NCI-H187 treated with DMSO at 0.1 percent for 48 hours (cell line): Measurements from ENCODE around the gene ENDOG.
"Not testable (repeated sequence)": the region's sequence is repeated elsewhere in the genome, so short reads cannot be mapped to it uniquely, and the experiment has no call there.

Source experiments
- DNase-seq: peaks from one replicate; lab custom pipeline; 2025; lab: John Stamatoyannopoulos, UW

ENDOG gene

DNA sequence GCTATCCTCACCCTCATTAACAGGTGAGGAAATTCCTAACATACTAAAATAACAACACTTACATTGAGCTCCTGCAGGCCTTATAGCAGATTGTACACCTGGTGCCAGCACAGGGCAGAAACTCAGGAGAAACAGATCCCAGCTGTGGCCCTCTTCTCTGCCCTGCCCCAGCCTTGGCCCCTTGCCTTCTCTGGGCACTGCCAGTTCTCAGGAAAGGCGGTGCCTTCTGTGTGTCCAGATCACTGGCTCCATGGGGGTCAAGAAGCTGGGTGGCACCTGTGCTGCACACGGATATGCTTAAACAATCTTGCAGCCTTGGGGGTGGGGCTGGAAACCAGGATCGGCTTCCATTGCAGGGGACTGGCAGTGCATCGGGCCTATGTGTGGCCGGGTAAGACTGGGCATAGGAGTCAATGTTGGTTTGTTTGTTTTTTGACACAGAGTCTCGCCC lies 44.1 kb downstream of the ENDOG start:
- DNase-seq = no peak

DNA sequence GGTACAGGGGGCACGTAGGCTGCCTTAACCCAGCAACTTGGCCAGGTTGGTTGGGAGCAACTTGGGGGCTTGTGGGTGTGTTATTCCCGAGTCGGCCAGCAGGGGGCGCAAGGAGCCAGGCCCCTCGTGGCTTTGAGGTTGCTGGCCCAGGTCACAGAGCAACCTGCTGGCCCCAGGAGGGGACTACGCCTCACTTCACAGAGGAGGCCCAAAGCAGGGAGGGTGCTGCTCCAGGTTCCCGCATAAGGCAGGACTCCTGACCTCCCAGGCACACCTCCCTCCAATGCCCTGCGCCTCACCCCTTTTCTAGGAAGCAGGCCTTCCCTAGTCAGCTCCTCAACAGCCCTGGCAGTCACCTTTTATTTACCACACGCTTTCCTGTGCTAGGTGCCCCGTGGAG lies 45.3 kb downstream of the ENDOG start:
- no peak for DNase-seq

DNA sequence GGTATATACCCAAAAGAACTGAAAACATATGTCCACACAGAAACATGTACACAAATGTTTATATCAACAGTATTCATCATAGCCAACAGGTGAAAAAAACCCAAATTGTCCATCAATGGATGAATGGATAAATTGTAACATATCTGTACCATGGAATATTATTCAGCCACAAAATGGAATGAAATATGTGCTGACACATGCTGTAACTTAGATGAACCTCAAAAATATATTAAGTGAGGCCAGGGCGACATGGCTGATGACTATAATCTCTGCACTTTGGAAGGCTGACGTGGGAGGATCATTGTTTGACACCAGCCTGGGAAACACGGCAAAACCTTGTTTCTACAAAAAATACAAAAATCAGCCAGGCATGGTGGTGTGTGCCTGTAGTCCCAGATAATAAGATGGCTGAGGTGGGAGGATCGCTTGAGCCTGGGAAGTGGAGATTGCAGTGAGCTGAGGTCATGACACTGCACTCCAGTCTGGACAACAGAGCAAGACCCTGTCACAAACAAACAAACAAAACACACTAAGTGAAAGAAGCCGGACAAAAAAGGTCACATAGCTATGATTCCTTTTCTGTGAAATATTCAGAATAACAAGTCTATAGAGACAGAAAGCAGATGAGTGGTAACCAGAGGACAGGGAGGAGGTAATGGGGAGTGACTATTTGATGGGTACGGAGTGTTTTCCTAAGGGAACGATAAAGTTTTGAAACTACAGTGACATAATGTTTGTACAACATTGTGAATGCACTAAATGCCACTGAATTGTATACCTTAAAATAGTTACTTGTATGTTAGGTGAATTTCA lies 52.0 kb downstream of the ENDOG start:
- no peak for DNase-seq

DNA sequence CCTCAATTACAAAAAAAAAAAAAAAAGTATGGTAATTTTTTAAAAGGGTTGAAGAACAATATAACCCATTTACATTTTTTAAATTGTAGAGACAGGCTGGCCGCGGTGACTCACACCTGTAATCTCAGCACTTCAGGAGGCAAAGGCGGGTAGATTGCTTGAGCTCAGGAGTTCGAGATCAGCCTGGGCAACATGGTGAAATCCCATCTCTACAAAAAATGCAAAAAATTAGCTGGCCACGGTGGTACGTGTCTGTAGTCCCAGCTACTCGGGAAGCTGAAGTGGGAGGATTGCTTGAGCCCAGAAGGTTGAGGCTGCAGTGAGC lies 52.6 kb downstream of the ENDOG start:
- not testable (repeated sequence) for DNase-seq
